Posterior cingulate gyrus (tissue), 11 donors: ENCODE data around the gene TGIF2LY.
"Not testable (repeated sequence)": the region's sequence is repeated elsewhere in the genome, so short reads cannot be mapped to it uniquely, and the experiment has no call there.

Experiments
- DNase-seq, 10 donors: peaks; one replicate each; pipeline versions ENCODE4 v3.0.0 to v3.0.0-alpha.2; 2020 to 2021; ENCODE audit warnings: mixed read lengths in 3 of 10
- intact Hi-C: fragments of 100-400 bp; cut with DNase I; formaldehyde crosslinking; loops from one replicate; pipeline ENCODE4 v1.15.1; 2023

The TGIF2LY gene

GRCh38 chrY:3578767-3579166 lies at the start of gene TGIF2LY:
TSS of gene TGIF2LY (plus strand) at chrY:3579067. CDS start at chrY:3579245, 178 bp downstream.
- intact Hi-C loops, DNase-seq: not testable (repeated sequence)
